WTC11 (cell line): ENCODE data around the gene POU4F1. TPM values are rescaled to one million over a fixed set of nuclear protein-coding genes. Genes with fewer than 3 reads are reported as not detected.

Experiments used
- ATAC-seq: fragments of 200-7000 bp; cut with Tn5 transposase; 2 replicates; pipeline ENCODE4 v1.10.0; 2021; ENCODE audit warnings: mild to moderate bottlenecking, moderate library complexity
- CTCF ChIA-PET: fragments of 300-600 bp; sonication (Branson Sonifier 250); formaldehyde crosslinking; loops from one replicate; lab custom pipeline; 2021; ENCODE audit warnings: antibody characterized with exemption; lab: Charles Lee
- POLR2A ChIA-PET: fragments of 350-600 bp; sonication (Branson Sonifier 250); formaldehyde crosslinking; loops from one replicate; lab custom pipeline; 2021; ENCODE audit warnings: antibody characterized with exemption; lab: Charles Lee
- DNase-seq: peaks from one replicate; pipeline ENCODE4 v3.0.0; 2021; ENCODE audit warnings: low spot score
- H3K27ac Mint-ChIP-seq: 2 replicates; pipeline ENCODE4 v1.8.0; 2021; ENCODE audit warnings: mixed read lengths
- H3K27me3 Mint-ChIP-seq: 2 replicates; pipeline ENCODE4 v1.8.0; 2021; ENCODE audit warnings: low read depth, mild to moderate bottlenecking, moderate library complexity, mixed read lengths
- H3K36me3 Mint-ChIP-seq: 2 replicates; pipeline ENCODE4 v1.8.0; 2021; ENCODE audit warnings: mixed read lengths
- H3K4me1 Mint-ChIP-seq: 2 replicates; pipeline ENCODE4 v1.8.0; 2022; ENCODE audit warnings: mixed read lengths
- H3K4me3 Mint-ChIP-seq: 2 replicates; pipeline ENCODE4 v1.8.0; 2021; ENCODE audit warnings: mild to moderate bottlenecking, moderate library complexity, mixed read lengths
- H3K9me3 Mint-ChIP-seq: 2 replicates; pipeline ENCODE4 v1.8.0; 2021; ENCODE audit warnings: mixed read lengths
- AR ChIP-seq: fragments of 250-450 bp; sonication (Bioruptor Pico); IDR thresholded peaks from 2 replicates; pipeline ENCODE4 v1.9.0; 2021; ENCODE audit warnings: mild to moderate bottlenecking
- ATF2 ChIP-seq: sonication (generic); formaldehyde crosslinking; IDR thresholded peaks from 2 replicates; pipeline ENCODE4 v1.8.1; 2022; ENCODE audit warnings: low read depth, missing genetic modification reagents, borderline replicate concordance
- E2F5 ChIP-seq: sonication (generic); formaldehyde crosslinking; IDR thresholded peaks from 2 replicates; pipeline ENCODE4 v1.8.1; 2022; ENCODE audit warnings: mild to moderate bottlenecking, moderate library complexity, missing genetic modification reagents
- ELF4 ChIP-seq: sonication (generic); formaldehyde crosslinking; IDR thresholded peaks from 2 replicates; pipeline ENCODE4 v1.8.1; 2022; ENCODE audit warnings: low read depth, mild to moderate bottlenecking, moderate library complexity, missing genetic modification reagents
- NR2C2 ChIP-seq: sonication (generic); formaldehyde crosslinking; IDR thresholded peaks from 2 replicates; pipeline ENCODE4 v1.8.0; 2022; ENCODE audit warnings: mild to moderate bottlenecking, missing genetic modification reagents
- PRRX2 ChIP-seq: fragments of 250-450 bp; sonication (Bioruptor Pico); IDR thresholded peaks from 2 replicates; pipeline ENCODE4 v1.8.0; 2021; ENCODE audit warnings: mild to moderate bottlenecking
- SMAD3 ChIP-seq: sonication (generic); formaldehyde crosslinking; IDR thresholded peaks from 2 replicates; pipeline ENCODE4 v1.8.0; 2022; ENCODE audit warnings: missing genetic modification reagents, mild to moderate bottlenecking, borderline replicate concordance
- ZNF512 ChIP-seq: sonication (generic); formaldehyde crosslinking; IDR thresholded peaks from 2 replicates; pipeline ENCODE4 v1.8.1; 2022; ENCODE audit warnings: missing genetic modification reagents, borderline replicate concordance
- total RNA-seq: library from RNA; stranded (reverse); gene quantifications from 3 replicates; pipeline ENCODE4 v1.2.3, GENCODE V29; 2021

POU4F1 gene
- total RNA-seq, 1 experiment from 2014 or later: 0.26 TPM

- Mint-ChIP-seq H3K27me3 (peaks cover 97% of the 10 kb centered on the region), H3K4me3 (peak overlapping the region; percentile 55), H3K36me3 (no peaks in the 10 kb centered on the region)
- peak; percentile 47 for DNase-seq
- no peak for TF ChIP-seq AR (CRISPR knock-in tag)
- no peak for TF ChIP-seq SMAD3
- TF ChIP-seq E2F5 (CRISPR knock-in tag): no peak
- no peak for TF ChIP-seq ATF2 (CRISPR knock-in tag)
- no peak for TF ChIP-seq NR2C2 (CRISPR knock-in tag)
- no peak for TF ChIP-seq ELF4
- TF ChIP-seq, all 79 proteins: peak for 0
- H3K4me1 Mint-ChIP-seq: peaks cover 68% of the 10 kb centered on the region
- POLR2A ChIA-PET: interaction anchor here (0.6 kb wide), 1 partner anchor 16 kb away, joined by 3 read pairs; no protein-coding TSS in a partner anchor
- ATAC-seq: peak; percentile 7
- no peaks in the 10 kb centered on the region for H3K9me3 Mint-ChIP-seq
- no peak overlapping the region for H3K27ac Mint-ChIP-seq
- CTCF ChIA-PET: interaction anchor here (0.7 to 5.0 kb wide), 7 partner anchors 10 to 374 kb away, joined by 3 to 34 read pairs (median 4); no protein-coding TSS in a partner anchor
Observed at GRCh38 chr13:78604782-78605611, 1.6 kb upstream of the POU4F1 start.

- Mint-ChIP-seq H3K27ac (no peak overlapping the region), H3K27me3 (peaks cover 97% of the 10 kb centered on the region), H3K36me3 (no peaks in the 10 kb centered on the region), H3K4me3 (peak overlapping the region; percentile 78), H3K4me1 (peaks cover 60% of the 10 kb centered on the region), H3K9me3 (no peaks in the 10 kb centered on the region)
- POLR2A ChIA-PET: interaction anchor here (1.0 kb wide), 1 partner anchor 16 kb away, joined by 5 read pairs; no protein-coding TSS in a partner anchor
- no peak for ATAC-seq
- TF ChIP-seq ZNF512 (CRISPR knock-in tag) (0 out of 2 replicates have a peak, but pooled peaks have one; percentile 21), PRRX2 (CRISPR knock-in tag) (no peak)
- CTCF ChIA-PET: interaction anchor here (0.8 to 5.0 kb wide), 4 partner anchors 10 to 362 kb away, joined by 3 to 34 read pairs (median 3); no protein-coding TSS in a partner anchor
- peak; percentile 32 for DNase-seq
Observed at GRCh38 chr13:78602561-78603239, 652 bp downstream of the POU4F1 start.

- Mint-ChIP-seq H3K9me3 (no peaks in the 10 kb centered on the region), H3K4me1 (peaks cover 61% of the 10 kb centered on the region), H3K4me3 (peak overlapping the region; percentile 78), H3K27me3 (peaks cover 97% of the 10 kb centered on the region), H3K27ac (no peak overlapping the region), H3K36me3 (no peaks in the 10 kb centered on the region)
- ChIA-PET POLR2A (no interaction called here), CTCF (interaction anchor here (1.8 to 5.0 kb wide), 2 partner anchors 15 kb away, joined by 8 to 34 read pairs; no protein-coding TSS in a partner anchor)
- DNase-seq: no peak
- ATAC-seq: no peak
- no peak for TF ChIP-seq SMAD3
Observed at GRCh38 chr13:78601874-78602560, 1.3 kb downstream of the POU4F1 start.
